Neural crest cell (in vitro differentiated cells): ENCODE results near the gene MBOAT1. TPM values are rescaled to one million over a fixed set of nuclear protein-coding genes. Genes with fewer than 3 reads are reported as not detected.

Source experiments
- DNase-seq: peaks from one replicate; pipeline ENCODE4 v3.0.0; 2021; ENCODE audit warnings: low read depth, mixed read lengths, low spot score
- H3K27ac Mint-ChIP-seq: one replicate; pipeline ENCODE4 v1.8.0; 2021; ENCODE audit warnings: mild to moderate bottlenecking, mixed read lengths; ENCODE audit not compliant: unreplicated experiment
- H3K27me3 Mint-ChIP-seq: 2 replicates; pipeline ENCODE4 v1.8.0; 2021; ENCODE audit warnings: low read depth, mild to moderate bottlenecking, mixed read lengths
- H3K36me3 Mint-ChIP-seq: 2 replicates; pipeline ENCODE4 v1.8.0; 2021; ENCODE audit warnings: low read depth, mild to moderate bottlenecking, mixed read lengths
- H3K4me1 Mint-ChIP-seq: 2 replicates; pipeline ENCODE4 v1.8.0; 2021; ENCODE audit warnings: mixed read lengths
- H3K4me3 Mint-ChIP-seq: one replicate; pipeline ENCODE4 v1.8.0; 2021; ENCODE audit warnings: mild to moderate bottlenecking, mixed read lengths
- H3K9me3 Mint-ChIP-seq: 2 replicates; pipeline ENCODE4 v1.8.0; 2021; ENCODE audit warnings: mixed read lengths
- total RNA-seq: library from RNA; stranded (reverse); gene quantifications from 2 replicates; pipeline ENCODE4 v1.2.1, GENCODE V29; 2021
- TF ChIP-seq, protein P1 (sequence below): fragments of 200-600 bp; sonication (generic); conservative IDR thresholded peaks from 2 replicates; pipeline ENCODE4 v1.5.0; 2021; ENCODE audit warnings: antibody characterized with exemption, mild to moderate bottlenecking

The MBOAT1 gene
- total RNA-seq, 1 donor from 2014 or later = 11.4 TPM

DNA sequence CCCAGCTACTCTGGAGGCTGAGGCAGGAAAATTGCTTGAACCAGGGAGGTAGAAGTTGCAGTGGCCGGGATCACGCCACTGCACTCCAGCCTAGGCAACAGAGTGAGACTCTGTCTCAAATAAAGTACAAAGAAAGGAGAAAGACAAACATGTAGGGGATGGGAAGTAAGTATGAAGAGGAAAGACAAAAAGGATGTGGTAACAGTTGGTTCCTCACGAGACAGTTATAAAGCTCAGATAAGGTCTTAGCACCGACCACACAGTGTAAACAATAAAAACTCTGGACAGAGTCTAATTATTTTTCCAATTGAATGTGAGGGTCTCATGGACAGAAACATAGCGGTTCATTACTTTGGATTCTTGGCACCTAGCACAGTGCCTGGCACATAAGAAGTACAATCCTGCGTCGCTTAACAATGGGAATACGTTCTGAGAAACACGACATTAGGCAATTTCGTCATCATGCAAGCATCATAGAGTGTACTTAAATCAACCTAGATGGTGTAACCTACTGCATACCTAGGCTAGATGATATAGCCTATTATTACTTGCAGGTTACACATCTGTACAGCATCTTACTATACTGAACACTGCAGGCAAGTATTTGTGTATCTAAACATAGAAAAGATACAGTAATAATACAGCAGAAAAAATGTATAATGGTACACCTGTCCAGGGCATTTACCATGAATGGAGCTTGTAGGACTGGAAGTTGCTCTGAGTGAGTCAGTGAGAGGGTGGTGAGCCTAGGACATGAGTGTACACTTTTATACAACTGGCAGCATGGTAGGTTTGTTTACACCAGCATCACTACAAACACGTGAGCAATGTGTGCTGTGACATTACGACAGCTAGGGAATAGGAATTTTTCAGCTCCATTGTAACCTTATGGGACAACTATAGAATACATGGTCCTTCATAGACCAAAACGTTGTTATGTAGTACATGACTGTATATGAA lies 38.2 kb downstream of the MBOAT1 start:
- Mint-ChIP-seq H3K27me3 (no peaks in the 10 kb centered on the region), H3K4me1 (no peaks in the 10 kb centered on the region), H3K27ac (no peak overlapping the region), H3K9me3 (no peaks in the 10 kb centered on the region), H3K36me3 (no peaks in the 10 kb centered on the region), H3K4me3 (no peak overlapping the region)
- TF ChIP-seq, protein P1, sequence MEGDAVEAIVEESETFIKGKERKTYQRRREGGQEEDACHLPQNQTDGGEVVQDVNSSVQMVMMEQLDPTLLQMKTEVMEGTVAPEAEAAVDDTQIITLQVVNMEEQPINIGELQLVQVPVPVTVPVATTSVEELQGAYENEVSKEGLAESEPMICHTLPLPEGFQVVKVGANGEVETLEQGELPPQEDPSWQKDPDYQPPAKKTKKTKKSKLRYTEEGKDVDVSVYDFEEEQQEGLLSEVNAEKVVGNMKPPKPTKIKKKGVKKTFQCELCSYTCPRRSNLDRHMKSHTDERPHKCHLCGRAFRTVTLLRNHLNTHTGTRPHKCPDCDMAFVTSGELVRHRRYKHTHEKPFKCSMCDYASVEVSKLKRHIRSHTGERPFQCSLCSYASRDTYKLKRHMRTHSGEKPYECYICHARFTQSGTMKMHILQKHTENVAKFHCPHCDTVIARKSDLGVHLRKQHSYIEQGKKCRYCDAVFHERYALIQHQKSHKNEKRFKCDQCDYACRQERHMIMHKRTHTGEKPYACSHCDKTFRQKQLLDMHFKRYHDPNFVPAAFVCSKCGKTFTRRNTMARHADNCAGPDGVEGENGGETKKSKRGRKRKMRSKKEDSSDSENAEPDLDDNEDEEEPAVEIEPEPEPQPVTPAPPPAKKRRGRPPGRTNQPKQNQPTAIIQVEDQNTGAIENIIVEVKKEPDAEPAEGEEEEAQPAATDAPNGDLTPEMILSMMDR = no peak
- DNase-seq = no peak

DNA sequence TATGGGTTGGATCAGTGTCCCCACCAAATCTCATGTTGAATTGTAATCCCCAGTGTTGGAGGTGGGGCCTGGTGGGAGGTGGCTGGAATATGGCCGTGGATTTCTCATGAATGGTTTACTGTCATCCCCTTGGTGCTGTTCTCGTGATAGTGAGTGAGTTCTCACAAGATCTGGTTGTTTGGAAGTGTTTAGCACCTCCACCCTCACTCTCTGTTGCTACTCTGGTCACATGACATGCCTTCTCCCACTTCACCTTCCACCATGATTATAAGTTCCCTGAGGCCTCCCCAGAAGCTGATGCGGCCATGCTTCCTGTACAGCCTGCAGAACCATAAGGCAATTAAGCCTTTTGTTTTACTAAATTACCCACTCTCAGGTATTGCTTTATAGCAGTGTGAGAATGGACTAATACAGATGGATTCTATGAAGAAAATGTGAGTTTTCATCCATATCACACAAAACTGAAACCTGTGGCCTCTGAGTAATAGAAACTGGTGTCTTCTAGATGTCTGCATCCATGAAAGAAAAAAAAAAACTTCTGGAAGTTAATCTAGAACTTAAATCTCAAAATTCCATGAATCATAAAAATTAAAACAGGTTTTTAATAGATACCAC lies 39.3 kb downstream of the MBOAT1 start:
- TF ChIP-seq, protein P1 = no peak
- Mint-ChIP-seq H3K9me3 (no peaks in the 10 kb centered on the region), H3K4me1 (no peaks in the 10 kb centered on the region), H3K27me3 (no peaks in the 10 kb centered on the region), H3K27ac (no peak overlapping the region), H3K4me3 (no peak overlapping the region), H3K36me3 (no peaks in the 10 kb centered on the region)
- DNase-seq = no peak

DNA sequence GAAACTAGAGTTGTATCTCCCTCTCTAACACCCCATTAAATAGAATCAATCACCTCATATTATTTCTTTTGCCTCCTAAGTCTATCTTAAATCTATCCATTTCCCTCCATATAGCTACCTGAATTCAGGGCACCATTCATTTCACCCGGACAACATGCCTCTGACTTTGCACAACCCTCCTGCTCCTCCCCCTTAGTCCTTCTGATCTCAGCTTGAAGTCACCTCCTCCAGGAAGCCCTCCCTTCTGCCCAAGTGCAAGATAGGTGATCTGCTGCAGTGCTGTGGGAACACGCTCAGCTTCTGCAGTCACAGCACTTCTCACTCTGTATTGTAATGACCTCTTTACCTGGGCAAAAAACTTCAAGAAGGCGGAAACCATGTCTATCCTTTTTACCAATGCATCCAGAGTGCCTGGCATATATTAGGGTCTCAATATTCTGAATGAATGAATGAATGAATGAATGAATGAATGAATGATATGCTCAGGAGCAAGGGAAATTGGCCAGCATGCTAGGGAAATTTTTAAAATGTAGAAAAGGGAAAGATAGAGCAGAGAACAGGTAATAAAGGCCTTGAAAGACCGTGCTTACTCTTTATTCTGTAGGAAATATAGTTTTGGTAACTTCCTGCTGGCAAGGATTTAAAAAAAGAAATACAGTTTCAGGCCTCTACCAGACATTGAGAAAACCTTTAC lies 41.7 kb downstream of the MBOAT1 start:
- no peaks in the 10 kb centered on the region for H3K4me1 Mint-ChIP-seq

DNA sequence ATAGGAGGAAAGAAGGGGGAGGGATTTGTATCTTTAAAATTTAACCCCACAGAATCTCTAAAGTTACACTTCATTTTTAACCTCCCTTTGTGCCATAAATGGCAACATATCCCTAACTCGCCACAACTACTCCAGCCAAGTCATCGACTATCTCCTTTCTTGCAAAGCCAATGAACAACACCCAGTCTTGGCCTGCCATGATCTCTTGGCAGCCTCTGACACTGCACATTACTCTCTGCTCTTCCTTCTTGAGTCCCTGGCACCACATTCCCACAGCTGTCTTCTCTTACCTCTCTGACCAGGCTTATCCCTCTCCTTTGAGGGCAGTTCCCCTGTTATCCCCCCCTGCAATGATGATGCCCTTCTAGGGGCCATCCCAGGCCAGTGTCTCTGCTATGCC lies 42.5 kb downstream of the MBOAT1 start:
- TF ChIP-seq, protein P1 = no peak
- no peaks in the 10 kb centered on the region for H3K36me3 Mint-ChIP-seq
- DNase-seq = no peak
- no peaks in the 10 kb centered on the region for H3K27me3 Mint-ChIP-seq
- H3K27ac Mint-ChIP-seq = no peak overlapping the region
- no peak overlapping the region for H3K4me3 Mint-ChIP-seq
- H3K9me3 Mint-ChIP-seq = no peaks in the 10 kb centered on the region
- H3K4me1 Mint-ChIP-seq = no peaks in the 10 kb centered on the region

More for the DNA sequence above, 41.7 kb downstream of the MBOAT1 start:
- TF ChIP-seq, protein P1 = no peak
- H3K36me3 Mint-ChIP-seq = no peaks in the 10 kb centered on the region
- no peaks in the 10 kb centered on the region for H3K27me3 Mint-ChIP-seq
- H3K27ac Mint-ChIP-seq = no peak overlapping the region
- no peaks in the 10 kb centered on the region for H3K9me3 Mint-ChIP-seq
- DNase-seq = no peak
- H3K4me3 Mint-ChIP-seq = no peak overlapping the region

DNA sequence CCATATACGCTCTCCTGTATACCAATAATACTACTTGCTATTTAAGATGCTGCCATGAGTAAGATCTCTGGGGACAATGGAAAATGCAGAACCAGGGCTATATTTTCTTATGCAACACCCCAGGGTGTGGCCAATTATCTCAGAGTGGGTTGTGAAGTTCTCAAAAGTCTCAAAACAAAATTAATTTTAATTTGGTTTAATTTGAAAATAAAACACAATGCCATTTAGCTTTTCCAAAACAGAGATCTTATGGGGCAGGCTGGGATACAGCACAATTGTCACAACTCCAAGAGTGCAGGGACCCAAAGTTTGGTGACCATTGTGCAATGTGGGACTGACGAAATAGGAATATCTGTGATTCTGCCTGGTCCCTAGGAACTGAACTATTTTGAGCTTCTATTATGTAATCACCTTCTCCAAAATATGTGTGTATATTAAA lies 43.1 kb downstream of the MBOAT1 start:
- Mint-ChIP-seq H3K27me3 (no peaks in the 10 kb centered on the region), H3K4me1 (no peaks in the 10 kb centered on the region), H3K9me3 (no peaks in the 10 kb centered on the region), H3K27ac (no peak overlapping the region), H3K36me3 (no peaks in the 10 kb centered on the region), H3K4me3 (no peak overlapping the region)
- TF ChIP-seq, protein P1 = no peak
- no peak for DNase-seq
